COLO668 (cell line): Measurements from ENCODE around the gene PALD1.

Source experiments
- DNase-seq: peaks from one replicate; lab custom pipeline; 2025; ENCODE audit not compliant: unreplicated experiment; lab: John Stamatoyannopoulos, UW

Gene PALD1

DNA sequence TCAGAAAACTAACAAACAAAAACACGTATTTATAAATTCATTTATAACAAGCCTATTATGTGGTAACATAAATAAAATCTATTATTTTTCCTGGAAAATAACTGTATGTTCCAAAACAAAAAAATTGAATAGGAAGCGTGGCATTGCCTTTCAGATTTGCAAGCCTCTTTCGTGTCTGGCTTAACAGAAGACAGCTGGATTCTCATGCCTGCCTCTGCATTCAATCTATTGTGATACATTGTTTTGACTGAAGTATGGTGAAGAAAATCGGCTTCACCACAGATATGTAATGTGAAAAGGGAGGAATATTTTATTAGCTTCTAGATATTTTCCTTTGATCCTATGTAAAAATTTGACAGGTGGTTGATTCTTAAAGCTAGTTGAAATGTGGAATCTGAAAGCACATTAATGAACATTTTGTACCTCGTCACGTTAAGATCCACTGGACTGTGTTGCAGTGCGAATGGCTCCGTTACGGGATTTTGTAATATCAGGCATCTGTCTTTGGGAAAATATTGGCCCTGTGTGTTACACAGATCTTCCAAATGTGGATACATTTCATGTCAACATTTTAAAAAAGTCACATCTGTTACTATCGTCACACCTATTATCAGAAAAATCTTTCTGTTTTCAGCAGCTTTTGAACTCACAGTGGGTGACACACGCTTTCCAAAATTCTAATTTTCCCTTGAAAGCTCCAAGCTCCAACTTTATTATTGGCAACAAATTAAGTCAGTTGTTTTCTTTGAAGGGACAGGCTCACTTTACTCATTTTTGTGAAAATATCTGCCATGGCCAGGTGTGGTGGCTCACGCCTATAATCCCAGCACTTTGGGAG lies 26.2 kb downstream of the PALD1 start:
- no peak for DNase-seq

DNA sequence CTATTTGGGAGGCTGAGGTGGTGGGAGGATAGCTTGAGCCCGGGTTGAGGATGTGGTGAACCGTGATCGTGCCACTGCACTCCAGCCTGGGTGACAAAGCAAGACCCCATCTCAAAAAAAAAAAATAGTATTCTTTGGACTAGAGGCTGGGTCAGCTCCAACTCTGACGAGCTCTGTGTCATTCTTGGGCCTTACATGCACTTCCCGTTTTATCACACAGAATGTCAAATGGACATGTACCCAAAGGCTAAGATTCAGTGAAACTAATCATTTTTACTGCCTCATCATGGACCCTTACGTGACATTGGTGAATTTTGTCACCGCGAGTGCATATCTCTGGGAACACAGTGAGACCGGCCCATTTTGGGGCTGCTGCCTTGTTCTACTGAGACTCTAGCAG lies 27.3 kb downstream of the PALD1 start:
- DNase-seq: no peak

DNA sequence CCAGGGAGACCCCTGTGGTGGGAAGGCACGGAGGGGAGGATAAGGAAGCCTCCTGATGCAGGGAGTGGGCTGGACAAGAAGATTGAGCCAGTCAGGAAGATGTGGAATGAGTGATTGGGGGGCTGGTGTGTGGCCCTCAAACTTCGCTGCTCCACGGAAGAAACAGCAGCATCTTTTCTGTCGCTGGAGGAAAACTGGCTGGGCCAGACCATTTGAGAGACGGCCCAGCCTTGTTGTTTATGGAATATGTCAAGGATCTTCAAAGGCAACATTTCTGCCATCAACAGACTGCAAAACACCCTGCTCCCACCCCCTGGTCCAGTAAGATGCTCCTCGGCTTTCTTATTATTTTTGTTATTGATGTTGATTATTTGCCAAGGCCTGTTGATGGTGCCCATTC lies 29.4 kb downstream of the PALD1 start:
- DNase-seq: no peak

DNA sequence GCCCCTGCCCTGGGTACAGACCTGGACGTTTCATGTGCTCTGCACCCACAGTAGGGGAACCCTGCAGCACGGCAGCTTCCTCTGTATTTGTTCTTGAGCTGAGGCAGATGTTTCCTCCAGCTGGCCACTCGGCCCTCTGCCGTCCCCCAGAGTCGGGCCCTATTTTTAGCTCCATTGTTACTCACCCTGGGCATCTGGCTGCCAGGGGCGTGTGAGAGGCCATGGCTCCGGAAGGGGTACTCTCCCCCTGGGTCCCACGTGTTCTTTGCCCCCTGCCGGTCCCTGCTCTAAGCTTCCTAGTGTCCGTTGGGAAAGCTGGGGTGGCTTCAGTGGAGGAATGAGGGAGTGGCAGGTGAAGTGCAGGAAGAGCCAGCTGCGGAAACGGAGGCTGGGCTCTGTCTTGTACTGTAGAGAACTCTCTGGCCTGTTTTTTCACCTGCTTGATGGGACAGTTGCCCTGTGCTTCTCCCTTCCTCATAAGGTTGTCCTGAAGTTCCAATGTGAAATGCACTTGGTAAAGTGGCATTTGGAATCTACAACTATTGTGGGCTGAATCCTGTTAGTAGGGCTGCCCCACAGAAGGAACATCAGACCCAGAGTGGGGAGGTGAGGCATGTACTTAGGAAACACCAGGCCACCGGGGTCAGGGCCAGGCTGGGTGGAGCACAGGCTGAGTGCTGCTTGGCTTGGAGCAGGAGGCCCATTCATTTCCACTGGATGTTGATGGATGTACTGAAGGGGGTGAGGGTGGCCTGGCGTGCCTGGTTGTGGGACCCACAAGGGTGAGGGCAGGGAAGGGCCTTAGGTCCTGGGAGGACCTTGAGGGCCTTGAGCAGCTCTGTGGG lies 30.6 kb downstream of the PALD1 start:
- peak; percentile 77 for DNase-seq

DNA sequence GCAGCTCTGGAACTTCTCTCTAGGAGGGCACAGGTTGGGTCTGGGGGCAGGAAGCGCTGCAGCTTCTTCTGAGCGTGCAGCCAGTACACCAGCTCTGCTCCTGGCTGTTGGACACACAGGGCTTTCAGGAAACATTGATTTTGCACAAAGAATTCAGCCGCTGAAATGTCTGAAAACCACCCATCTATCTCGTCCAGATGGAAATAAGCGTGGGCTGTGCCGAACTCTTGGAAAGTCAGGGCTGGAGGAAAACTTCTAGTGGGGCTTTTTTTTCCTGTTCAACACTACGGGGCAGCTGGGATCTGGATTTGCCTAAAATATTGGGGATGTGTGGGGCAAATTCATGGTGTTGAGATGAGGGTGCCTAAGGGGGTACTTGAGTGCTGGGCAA lies 31.2 kb downstream of the PALD1 start:
- DNase-seq: no peak

DNA sequence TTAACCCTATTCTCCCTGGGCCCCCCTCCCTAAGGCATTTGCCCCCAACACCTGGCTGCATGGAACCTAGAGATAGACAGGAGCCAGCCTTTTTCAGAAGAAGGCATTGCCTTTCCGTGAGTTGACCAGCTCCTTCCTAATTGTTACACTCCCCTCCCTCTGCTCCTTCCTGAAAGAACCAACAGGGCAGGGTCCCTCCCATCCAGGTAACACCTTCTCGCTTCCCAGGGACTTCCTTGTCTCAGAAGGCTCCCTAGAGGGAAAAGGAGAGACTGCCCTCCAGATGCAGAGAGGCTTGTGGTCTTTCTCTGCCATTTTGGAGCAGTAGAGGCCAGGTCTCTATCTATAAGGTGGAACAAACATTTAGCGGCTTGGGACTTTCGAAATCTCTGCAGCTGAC lies 31.9 kb downstream of the PALD1 start:
- no peak for DNase-seq

DNA sequence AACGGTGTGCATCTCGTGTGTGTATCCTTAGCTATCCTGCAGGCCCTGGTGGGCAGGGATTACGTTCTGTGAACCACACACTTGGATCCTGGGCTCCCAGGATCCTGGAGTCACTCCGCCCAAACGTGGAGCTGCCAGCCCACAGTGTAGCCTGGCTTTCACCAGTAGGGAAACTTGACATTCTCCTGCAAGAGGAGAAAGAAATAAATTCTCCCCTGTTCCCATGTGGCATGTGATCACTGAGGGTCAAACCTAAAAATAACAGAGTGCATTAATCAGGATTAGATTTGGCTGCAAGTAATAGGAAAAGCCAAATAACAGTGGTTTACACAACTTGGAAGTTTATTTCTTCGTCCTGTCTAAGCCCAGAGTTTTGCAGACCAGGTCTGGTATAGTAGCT lies 32.3 kb downstream of the PALD1 start:
- DNase-seq: no peak

DNA sequence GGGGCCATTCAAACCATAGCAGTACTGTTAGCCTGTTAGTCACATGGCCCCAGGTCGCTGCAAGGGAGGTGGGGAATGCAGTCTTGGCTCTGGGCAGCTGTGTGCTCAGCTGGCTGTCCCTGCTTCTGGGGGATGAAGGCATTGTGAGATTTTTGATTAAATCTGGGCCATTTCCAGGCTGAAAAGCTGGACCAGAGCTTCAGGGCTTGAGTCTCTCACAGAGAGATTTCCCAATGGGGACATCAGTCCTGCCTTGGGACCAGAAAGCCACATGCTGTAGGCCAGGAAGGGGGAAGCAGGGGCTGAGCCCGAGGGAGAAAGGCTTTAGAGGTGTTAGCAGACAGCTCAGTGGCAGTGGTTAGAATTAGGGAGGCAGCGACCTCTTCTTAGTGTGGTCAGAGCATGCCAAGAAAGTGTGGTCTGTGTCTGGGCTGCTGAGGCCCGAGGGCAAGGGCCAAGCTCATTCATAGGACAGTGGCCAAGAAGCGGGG lies 33.6 kb downstream of the PALD1 start:
- DNase-seq: no peak

DNA sequence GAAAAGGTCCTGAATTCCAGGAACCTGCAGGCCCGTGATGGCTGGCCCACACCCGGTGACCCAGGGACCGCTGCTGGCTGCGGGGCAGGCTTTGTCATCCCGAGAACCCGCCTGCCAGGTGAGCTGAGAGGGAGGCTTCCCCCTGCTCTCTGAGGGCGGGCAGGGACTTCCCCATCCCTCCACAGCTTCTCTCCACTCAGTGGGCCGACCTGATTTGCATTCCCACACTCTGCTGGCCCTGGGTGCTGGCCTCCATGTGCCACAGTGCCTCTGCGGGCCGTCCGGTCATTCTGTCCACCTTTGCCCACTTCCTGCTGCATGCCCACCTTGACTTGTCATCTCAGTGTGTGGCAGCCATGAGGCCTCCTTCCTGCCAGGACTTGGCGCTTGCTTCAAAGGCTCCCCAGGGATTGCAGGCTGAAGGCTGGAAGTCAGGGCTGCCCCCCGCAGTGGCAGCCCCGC lies 35.3 kb downstream of the PALD1 start:
- no peak for DNase-seq

DNA sequence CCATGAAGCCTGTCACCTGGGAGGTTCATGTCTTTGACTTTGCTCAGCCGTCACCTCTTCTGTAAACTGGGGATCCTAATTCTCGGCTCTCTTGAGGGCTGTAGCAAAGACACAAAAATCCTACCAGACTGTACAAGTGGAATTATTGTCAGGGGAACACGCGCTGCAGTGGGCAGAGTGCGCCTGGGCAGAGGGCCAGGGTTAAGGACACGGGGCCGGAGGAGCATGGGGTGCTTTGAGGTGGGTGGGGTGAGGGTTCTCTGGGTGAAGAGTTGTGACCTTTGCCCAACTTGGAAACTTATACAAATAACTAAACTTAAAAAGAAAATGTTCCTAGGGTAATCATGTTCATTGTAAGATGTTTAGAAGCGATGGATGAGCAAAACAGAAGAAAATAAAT lies 36.0 kb downstream of the PALD1 start:
- DNase-seq: no peak

DNA sequence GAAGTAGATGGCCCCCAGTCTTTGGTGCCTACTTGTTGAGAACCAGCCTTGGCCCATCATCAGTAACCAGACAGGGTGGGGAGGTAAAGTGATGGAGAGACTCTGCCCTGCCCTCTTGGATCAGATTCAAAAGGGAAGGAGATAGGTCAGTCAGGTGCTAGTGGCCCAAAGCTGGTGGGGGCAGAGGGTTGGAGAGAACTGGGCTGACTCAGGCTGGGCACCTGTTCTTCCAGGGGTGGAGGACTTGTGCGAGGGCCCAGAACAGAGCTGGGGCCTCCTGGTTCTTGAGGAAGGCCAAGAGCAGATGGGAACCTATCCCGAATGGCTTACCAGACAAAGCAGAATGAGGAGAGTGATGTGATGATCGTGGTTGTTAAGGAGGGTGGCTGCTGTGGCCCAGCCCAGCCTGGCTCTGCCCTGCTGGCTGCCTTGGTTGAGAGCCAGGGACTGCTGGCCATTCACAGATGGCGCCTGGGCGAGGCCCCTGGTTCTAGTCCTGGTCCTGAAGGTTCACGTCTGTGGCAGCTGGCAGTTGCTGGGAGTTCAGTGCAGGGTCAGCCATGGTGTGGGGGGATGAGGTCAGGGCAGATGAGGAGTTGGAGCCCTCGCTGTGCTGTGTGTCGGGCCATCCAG lies 36.6 kb downstream of the PALD1 start:
- DNase-seq: no peak

DNA sequence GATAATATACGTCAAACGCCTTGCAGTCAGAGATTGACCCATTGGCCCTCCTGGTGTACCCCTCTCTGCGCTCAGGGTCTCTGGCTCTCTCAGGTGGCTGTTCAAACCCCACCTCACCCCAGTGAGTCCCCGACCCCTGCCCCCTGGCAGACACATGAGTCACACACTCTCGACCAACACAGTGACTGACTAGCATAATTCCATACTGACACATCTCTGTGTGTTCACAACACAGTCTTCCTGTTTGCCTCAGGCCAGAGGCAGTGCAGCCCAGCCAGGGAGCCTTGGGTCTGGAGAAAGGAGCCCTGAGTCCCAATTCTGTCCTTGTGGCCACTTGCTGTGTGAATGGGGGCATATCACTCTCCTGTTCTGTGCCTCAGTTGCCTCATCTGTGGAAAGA lies 40.1 kb downstream of the PALD1 start:
- DNase-seq: no peak

DNA sequence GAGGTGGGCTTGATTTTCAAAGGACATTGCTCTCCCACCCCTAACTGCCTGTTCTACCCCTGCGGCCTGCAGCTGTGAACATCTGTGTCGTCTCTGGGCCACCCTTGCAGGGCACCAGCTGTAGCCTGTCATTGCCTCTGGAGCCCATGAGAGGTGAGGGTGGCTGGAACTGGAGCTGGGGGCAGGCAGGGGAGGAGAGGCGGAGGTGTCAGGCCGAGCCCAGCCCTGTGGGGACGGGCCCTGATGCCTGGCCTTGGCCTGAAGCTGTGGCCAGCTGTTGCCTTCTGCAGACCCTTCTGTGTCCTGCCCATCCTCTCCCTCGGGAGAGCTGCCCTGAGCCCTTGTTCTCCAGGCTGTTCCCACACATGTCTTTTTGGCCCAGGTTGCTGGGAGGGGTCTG lies 44.5 kb downstream of the PALD1 start:
- no peak for DNase-seq

DNA sequence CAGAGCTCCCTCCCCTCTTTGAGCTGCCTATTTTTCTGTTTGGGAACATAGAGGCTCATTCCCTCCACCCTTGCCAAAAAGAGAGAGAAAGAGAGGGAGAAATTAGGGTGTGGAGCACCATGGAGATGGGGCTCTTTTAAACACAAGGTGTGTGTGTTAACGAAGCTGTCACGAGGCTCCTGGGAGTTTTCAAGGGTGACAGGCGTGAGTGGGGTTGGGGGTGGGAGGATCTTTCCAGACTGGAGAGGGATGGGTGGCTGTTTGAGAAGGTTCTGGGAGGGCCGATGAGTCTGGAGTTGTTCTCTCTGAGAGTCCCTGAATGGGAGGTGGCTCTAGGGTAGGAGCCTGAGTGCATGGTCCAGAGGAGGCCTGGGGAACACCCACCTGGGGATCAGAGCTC lies 45.0 kb downstream of the PALD1 start:
- DNase-seq: no peak

DNA sequence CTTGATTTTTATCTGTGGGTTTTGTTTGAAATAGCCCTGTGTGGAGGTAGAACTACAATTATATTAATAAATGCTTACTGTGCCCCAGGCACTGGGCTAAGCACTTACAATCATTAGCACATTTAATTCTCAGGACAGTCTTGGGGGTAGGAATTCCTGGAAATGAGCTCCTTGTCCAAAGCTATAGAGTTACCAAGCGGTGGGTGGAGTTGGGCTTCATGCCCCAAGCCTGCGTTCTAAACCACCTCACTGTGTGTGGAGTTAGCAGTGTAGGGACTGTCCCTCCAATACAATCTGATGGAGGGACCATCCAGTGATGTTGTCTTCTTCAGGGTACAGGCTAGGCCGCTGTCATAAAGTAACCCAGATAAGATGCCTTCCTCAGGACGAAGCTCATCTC lies 49.7 kb downstream of the PALD1 start:
- no peak for DNase-seq

DNA sequence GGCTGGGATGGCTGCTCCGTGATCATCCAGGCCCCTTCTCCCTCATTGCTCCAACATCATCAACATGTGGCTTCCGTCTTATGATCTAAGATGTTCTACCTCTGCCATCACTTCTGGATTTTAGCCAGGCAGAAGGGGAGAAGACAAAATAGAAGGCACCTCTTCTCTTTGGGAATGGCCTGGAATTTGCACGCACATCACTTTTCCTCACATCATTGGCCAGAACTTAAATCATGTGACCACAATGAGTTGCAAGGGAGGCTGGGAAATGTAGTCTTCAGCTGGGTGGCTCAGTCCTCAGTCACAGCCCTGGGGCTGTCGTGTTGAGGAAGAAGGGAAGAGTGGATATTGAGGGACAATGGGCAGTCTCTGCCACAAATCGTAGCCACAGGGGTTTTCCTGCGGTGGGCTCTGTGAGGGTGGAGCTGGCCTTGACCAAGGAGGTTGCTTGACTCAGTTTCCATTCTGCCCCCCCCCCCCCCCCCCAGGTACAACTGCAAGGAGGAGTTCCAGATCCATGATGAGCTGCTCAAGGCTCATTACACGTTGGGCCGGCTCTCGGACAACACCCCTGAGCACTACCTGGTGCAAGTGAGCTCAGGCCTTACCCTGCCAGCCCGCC lies 50.3 kb downstream of the PALD1 start:
- peak; percentile 4 for DNase-seq

DNA sequence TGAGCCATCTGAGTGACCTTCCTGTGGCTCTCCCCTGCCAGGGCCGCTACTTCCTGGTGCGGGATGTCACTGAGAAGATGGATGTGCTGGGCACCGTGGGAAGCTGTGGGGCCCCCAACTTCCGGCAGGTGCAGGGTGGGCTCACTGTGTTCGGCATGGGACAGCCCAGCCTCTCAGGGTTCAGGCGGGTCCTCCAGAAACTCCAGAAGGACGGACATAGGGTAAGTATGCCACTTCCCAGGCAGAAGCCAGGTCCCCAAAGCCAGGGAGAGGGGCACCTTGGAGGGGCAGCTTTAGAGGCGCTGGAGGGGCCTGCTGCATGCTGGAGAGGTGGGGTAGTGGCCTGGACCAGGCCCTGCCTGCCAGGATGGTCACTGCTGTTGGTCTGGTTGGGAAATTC lies 51.3 kb downstream of the PALD1 start:
- DNase-seq: no peak

DNA sequence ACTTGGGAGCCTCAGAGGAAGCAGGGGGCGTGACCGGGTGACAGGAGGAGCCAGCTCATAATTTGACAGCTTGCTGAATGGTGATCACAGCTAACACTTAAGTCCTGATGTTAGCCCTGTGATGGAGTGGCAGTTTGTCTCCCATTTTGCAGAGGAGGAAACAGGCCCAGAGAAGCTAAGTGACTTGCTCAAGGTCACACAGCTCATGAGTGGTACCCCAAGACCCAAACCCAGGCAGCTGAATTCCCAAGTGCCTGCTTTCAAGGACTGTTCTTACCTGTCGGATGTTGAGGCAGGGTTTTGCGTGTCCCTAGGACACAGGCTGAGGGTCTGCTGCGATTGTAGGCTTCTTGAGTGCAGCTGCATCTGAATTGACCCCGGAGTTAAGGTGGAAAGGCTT lies 51.7 kb downstream of the PALD1 start:
- DNase-seq: no peak

DNA sequence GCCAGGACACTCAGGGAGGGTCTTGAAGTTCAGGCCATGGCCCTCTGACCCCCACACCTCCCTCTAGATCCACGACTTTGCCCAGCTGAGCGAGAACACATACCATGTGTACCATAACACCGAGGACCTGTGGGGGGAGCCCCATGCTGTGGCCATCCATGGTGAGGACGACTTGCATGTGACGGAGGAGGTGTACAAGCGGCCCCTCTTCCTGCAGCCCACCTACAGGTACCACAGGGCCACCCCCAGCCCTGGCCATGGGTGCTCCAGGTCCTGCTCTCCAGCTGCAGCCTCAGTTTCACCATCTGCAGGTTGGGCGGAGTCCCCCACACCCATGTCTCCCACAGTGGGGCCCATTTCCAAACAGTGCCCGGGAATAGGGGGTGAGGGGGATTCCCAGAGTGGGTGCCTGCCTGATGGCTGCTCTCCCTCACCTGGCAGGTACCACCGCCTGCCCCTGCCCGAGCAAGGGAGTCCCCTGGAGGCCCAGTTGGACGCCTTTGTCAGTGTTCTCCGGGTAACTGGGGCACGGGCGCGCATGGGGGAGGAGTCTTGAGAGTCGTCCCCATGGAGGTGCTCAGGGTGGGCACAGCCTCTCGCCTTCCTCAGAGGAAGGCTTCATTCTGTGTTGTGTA lies 54.1 kb downstream of the PALD1 start:
- DNase-seq: no peak

DNA sequence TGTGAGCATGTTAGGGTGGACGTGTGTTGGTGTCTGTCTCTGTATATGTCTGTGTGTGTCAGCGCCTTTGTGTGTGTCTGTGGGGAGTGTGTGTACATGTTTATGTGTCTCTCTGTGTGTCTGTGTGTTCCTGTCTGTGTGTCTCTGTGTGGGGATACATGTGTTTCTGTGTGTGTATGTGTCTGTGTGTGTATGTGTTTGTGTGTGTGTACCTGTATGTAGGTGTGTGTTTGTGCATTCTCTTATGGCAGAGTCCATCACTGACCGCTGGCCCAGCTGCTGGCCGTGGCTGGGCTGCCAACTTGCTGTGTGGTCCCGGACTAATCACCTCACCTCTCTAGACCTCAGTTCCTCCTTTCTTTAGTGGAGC lies 54.6 kb downstream of the PALD1 start:
- no peak for DNase-seq

DNA sequence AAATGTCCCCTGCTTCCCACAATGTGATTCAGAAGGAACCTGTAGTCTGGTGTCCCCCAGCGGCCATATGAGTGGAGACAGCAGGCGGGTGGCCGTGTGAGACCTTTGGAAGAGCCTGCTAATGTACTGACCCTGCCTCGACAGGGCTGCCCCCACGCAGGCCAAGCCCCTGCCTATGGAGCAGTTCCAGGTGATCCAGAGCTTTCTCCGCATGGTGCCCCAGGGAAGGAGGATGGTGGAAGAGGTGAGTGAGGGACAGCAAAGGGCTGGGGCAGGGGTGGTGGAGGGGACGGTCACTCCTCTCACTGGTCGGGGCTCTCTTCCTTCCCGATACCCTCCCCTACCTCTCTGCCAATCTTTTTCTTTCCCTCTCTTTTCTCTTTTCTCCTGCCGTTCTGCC lies 55.7 kb downstream of the PALD1 start:
- no peak for DNase-seq
